ENCODE measurements around the gene APOA4.

DNA sequence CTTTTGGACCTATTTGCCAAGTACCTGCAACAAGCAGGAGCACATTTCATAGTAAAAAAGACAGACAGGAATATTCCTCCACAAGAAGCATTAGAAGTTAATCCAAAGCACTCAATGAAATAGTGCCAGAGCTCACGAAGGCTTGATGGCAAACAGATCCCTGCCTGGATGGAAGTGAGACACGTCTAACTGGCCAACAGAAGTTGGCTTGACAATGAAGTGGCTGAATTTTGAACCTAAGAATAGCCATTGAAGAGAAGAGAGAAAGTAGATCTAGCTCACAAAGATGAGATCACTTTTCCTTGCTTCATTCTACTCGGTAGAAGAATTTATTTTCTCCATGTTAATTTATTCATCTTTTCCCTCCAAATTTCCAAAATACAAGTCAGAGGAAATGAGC, 45.0 kb upstream of the APOA4 start:
- TF ChIP-seq, protein P1, sequence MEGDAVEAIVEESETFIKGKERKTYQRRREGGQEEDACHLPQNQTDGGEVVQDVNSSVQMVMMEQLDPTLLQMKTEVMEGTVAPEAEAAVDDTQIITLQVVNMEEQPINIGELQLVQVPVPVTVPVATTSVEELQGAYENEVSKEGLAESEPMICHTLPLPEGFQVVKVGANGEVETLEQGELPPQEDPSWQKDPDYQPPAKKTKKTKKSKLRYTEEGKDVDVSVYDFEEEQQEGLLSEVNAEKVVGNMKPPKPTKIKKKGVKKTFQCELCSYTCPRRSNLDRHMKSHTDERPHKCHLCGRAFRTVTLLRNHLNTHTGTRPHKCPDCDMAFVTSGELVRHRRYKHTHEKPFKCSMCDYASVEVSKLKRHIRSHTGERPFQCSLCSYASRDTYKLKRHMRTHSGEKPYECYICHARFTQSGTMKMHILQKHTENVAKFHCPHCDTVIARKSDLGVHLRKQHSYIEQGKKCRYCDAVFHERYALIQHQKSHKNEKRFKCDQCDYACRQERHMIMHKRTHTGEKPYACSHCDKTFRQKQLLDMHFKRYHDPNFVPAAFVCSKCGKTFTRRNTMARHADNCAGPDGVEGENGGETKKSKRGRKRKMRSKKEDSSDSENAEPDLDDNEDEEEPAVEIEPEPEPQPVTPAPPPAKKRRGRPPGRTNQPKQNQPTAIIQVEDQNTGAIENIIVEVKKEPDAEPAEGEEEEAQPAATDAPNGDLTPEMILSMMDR (IDR thresholded peaks at IDR 0.05; ENCODE audit: borderline replicate concordance, extremely low read depth, low read length, poor library complexity, severe bottlenecking) = no peak
- no peak for TF ChIP-seq EZH2 (IDR thresholded peaks at IDR 0.05; ENCODE audit: borderline replicate concordance, low read depth, low read length, severe bottlenecking)

Measured in DND-41 (cell line).